Measurements from ENCODE around the gene TCF4.

The TCF4 gene

GRCh38 chr18:55404832-55405465, 183.0 kb downstream of the TCF4 start:
- no peak overlapping the region for H3K4me3 ChIP-seq (ENCODE audit: low read length)
- DNase-seq (ENCODE audit: low read depth, low spot score): no peak

DNA sequence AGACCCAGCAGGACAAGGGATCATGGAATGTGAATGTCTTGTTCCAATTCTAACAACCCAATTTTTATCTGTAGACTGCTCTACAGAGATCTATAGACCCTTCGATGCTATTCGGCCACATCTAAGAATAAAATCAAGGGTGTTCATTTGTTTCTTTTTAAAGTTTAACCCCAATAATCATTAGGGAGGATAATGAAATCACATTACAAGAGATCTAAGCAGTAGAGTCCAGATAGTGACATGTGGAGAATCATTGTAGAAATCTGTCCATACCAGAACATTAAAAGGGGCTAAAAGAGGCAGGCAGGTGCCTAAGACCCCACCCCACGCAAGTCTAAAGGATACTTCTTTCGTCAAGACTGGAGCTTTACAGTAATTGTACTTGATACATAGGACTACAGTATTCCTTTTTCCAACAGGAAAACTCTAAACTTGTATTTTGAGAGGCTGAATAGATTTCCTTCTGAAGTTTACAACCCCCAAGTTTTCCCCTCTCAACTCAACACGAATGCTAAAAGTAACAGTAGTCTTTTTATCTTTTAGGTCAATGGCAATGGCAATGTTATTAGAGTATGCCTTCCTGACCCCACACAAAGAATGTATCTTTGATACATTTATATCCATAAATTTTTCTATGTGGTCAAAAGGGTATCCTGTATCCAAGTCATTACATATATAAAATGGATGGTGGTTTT, 183.7 kb downstream of the TCF4 start:
- no peak overlapping the region for H3K4me3 ChIP-seq (ENCODE audit: low read length)
- DNase-seq (ENCODE audit: low read depth, low spot score): no peak

DNA sequence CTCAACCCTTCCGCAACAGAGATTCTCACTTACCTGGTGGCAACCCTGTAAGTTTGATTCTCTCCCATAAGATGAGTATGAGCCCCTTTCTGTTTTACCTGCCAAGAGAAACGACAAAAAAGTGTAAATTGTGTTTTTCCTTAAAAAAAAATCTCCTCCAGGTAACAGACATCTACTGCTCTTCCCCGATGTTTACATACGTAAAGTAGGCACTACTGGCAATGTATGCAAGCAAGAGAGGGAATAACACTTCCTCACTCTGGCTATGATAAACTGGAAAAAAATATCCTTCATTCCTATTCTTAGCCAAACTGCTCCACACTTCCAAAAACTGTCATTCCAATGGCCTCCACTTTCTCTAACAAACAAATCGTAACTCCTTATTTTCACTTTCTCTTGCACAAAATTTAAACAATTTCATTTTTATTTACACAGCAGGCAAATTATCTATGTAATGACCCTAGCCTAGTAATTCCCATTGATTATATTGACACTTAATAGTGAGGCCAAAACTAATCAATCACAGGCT, 184.5 kb downstream of the TCF4 start:
- H3K4me3 ChIP-seq (ENCODE audit: low read length): no peak overlapping the region
- DNase-seq (ENCODE audit: low read depth, low spot score): no peak

- H3K4me3 ChIP-seq (ENCODE audit: low read length): no peak overlapping the region
- DNase-seq (ENCODE audit: low read depth, low spot score): no peak
These were observed 185.1 kb downstream of the TCF4 start for GRCh38 chr18:55402731-55403405.

DNA sequence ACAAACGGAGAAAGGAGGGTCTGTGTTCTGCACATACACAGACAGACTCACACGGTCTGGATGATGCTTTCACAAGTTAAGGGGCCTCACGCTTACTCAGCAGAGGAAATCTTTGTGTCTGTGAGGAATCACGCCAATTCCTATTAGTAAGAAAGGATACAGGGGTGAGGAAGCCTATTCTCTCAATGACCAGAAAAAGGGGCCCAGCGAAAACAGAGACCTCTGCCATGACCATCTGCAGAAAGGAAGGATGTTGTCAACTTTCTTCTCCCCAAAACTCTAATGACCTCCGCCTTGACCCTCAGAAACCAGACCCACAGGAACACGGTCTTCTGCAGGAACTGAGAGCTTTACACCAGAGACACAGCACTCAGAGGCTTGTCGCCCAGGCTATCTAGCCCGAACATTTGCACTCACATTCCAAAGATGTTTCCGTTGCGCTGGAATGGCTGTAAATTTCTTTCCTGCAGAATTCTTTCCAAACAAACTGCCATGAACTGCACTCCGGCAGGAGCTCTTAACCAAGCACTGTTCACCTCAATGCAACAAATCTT, 186.3 kb downstream of the TCF4 start:
- no peak for DNase-seq (ENCODE audit: low read depth, low spot score)
- H3K4me3 ChIP-seq (ENCODE audit: low read length): no peak overlapping the region

- DNase-seq (ENCODE audit: low read depth, low spot score): no peak
- H3K4me3 ChIP-seq (ENCODE audit: low read length): no peak overlapping the region
These were observed 187.1 kb downstream of the TCF4 start for GRCh38 chr18:55400590-55401541.

DNA sequence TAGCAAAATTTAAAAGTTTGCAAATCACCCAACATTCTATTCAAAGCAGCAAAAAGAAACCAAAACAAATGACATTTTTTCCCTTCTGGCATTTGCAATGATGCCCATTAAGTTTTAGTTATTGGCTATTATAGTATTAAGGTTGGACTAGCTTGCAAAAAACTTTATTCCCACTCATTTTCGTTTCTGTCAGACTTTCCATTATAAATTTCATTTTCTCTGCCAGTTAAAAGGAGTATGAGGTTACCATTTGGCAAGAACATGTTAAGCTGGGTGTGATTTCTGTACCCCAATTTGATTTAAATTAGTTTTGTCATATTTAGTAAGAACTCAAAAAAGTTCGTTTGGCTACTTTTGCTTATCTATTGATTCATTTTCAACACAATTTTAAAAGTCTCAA, 187.9 kb downstream of the TCF4 start:
- no peak for DNase-seq (ENCODE audit: low read depth, low spot score)

DNA sequence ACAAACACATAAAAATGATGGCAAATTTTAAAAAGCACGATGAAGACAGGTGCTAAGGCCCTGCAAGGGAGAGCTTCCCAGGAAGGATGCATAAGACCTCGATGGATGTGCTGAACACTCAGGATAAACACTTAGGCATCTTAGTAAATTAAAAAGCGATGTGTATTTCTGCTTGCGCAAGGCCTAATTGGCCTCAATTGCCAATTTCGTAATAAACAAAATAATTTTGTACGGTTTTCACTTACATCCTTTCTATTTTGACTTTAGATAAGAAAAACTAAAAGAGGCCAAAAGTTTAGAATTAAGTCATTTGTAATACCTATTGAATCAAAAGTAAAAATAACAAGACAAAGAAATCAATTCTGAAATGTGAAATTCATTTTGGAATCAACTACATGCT, 189.1 kb downstream of the TCF4 start:
- no peak overlapping the region for H3K4me3 ChIP-seq (ENCODE audit: low read length)
- DNase-seq (ENCODE audit: low read depth, low spot score): no peak

More for the DNA sequence above, 187.9 kb downstream of the TCF4 start:
- no peak overlapping the region for H3K4me3 ChIP-seq (ENCODE audit: low read length)

DNA sequence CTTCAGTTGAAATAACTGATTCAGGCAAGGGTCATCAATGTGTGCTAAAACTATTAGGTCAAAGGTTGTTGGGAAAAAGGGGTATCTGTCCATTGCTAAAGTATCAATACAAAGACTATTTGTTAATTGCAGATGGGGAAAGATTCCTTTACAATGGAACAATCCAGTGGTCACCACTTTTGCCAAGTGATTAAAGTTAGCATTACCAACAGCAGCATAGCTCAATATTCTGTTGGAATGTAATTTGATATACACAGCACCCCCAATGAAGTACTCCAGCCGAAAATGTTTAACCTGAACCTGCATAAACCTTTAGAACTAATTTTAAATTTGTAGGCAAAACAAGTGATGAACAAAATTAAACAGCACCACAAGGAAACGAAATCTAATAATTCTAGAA, 191.0 kb downstream of the TCF4 start:
- no peak overlapping the region for H3K4me3 ChIP-seq (ENCODE audit: low read length)
- no peak for DNase-seq (ENCODE audit: low read depth, low spot score)

GRCh38 chr18:55396267-55396905, 191.6 kb downstream of the TCF4 start:
- DNase-seq (ENCODE audit: low read depth, low spot score): no peak
- H3K4me3 ChIP-seq (ENCODE audit: low read length): no peak overlapping the region

- no peak overlapping the region for H3K4me3 ChIP-seq (ENCODE audit: low read length)
- no peak for DNase-seq (ENCODE audit: low read depth, low spot score)
These were observed 192.2 kb downstream of the TCF4 start for GRCh38 chr18:55395799-55396198.

GRCh38 chr18:55390898-55391297, 197.1 kb downstream of the TCF4 start:
- DNase-seq (ENCODE audit: low read depth, low spot score): no peak
- H3K4me3 ChIP-seq (ENCODE audit: low read length): no peak overlapping the region

DNA sequence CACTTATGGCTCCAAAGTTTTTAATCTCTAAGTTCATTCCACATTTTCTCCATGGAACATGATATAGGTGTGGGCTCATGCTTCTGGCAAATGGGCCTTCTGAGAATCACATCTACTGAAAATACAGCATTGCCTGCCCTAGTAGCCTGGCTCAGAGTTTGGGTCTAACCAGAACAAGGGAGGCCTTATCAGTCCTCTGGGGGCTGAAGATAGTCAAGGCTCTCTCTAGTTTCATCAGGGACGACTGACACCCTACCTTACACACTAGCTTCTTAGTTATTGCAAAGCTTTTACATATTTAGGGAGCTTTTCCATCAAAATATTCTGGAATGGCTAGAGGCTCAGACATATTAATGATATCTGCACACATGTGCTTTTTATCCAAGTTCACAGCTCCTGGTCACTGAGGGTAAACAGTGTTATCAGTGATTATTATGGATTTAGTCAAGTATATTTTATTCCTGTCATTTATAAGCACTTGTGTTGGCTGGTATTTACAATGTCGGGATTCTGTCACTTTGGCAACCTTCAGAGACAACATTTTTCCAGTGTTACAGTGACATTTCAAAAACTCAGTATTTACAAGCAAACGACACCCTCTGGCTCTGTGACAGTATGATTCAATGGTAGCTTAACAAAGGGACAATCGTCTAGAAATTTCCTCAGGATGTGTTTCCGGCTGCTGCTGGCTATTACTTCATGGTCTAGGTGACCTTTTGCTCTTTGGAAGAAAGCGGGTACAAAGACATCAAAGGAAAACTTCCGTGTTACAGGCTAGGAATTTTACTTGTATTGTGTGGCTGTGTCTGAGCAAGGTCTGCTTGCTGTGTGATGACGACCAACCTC, 200.6 kb downstream of the TCF4 start:
- H3K4me3 ChIP-seq (ENCODE audit: low read length): no peak overlapping the region
- no peak for DNase-seq (ENCODE audit: low read depth, low spot score)

DNA sequence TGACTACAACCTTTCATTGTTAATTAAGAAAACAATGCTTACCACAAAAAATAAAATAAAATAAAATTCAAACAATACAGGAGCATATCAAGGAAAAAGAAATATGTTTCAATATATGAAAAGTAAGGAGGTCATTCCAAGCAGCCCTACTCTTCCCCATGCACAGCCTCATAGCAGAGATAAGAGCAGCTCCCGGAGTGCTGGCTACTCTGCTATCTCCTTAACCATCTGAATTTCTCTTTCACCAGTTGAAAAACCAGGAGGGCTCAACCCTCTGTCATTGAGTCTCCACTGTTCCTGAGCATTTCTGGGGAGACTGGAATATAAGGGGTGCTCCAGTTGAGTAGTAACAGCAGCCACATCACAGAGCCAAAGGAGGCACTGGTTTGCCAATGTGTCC, 201.4 kb downstream of the TCF4 start:
- DNase-seq (ENCODE audit: low read depth, low spot score): no peak
- no peak overlapping the region for H3K4me3 ChIP-seq (ENCODE audit: low read length)

DNA sequence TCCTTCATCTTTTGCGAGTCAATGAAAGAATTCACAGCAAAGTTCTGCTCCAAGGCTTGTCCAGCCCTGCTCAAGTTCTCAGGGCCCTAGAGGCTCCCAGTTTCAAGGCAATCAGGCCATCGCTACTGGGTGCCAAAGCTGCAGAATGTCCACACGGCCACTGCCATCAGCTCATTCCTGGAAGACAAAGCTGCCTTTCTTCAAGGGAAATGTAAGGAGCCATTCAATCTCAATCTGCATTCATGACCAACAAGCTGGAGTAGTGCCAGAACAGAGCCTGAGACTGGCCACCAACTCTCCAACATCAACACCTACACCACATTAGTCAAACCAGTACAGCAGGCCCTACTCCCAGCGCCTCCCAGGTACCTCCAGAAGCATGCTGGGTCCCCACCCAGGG, 202.2 kb downstream of the TCF4 start:
- H3K4me3 ChIP-seq (ENCODE audit: low read length): no peak overlapping the region
- no peak for DNase-seq (ENCODE audit: low read depth, low spot score)

DNA sequence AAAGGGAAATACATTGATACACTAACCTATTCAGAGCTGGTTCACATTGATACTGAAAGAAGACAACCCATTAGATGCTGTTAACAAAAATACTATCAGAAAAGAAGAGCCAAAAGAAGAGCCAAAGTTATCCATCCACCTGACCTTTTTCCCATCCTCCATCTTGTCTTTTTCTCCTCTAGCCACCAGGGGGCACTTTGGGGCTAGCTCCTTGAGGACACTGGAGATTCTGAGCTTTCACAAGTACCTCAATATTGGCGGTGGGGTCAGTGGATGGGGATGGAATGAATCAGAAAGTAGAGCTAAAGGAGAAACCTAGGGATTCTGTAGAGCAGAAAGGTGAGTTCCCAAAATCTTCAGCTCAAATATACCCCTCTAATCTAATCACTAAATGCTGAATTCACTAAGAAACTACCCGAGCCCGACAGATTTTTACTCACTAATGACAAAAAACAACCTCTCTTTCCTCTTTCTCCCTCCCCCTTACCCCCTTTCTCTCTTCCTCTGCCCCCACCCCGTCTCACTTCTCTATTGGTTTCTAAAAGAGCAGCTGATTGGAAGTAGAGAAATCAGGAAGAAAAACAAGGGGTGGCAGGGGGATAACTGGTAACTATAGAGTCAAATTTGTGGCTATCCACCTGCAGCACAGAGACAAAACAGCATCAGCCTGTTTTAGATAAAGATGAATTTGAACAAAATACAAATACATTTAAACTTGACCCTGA, 203.3 kb downstream of the TCF4 start:
- no peak overlapping the region for H3K4me3 ChIP-seq (ENCODE audit: low read length)
- DNase-seq (ENCODE audit: low read depth, low spot score): peak; percentile 6

DNA sequence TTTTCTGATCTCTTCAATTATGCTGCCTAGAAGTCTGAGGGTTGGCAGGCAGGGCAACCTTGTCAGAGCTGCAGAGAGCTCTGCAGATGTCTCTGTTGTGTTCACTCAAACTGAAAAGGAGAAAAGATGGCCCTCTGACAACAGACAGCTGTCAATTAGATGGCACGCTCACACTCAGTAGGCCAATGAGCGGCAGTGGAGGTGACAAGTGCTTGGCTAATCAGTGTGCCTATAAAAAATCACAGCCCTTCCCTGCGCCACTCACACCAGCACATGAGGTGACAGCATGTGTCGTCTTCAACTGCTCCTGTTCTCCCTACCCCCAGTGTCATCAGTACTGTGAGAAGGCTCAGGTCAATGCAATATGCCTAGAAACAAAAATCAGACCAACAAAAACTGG, 203.9 kb downstream of the TCF4 start:
- DNase-seq (ENCODE audit: low read depth, low spot score): no peak
- no peak overlapping the region for H3K4me3 ChIP-seq (ENCODE audit: low read length)
